Hematopoietic multipotent progenitor cell (in vitro differentiated cells): ENCODE measurements around the gene ZNF618. TPM values are rescaled to one million over a fixed set of nuclear protein-coding genes. Genes with fewer than 3 reads are reported as not detected.
A peak's percentile ranks its signal among the peaks of the same experiment; 100 is the strongest.

Experiments used
- DNase-seq, 3 donors: peaks; one replicate each; pipeline ENCODE4 v3.0.0-alpha.2; 2011 to 2015; ENCODE audit warnings: low read depth in 2 of 3, low spot score in 2 of 3
- total RNA-seq: library from RNA; depleted of rRNA; stranded (reverse); fragments of >200 nt; gene quantifications from one replicate; pipeline ENCODE4 v1.2.3, GENCODE V29; 2012

Gene ZNF618
- 20.2 TPM for total RNA-seq

- DNase-seq: peak in 2 of 3 donors; percentile 29 to 55
Observed at GRCh38 chr9:113876151-113876992, at the start of gene ZNF618. ZNF618 (plus strand) TSS chr9:113876309; CDS start chr9:113876381, 72 bp downstream.

GRCh38 chr9:113828221-113828620, 47.9 kb upstream of the ZNF618 start:
- peak in 2 of 3 donors; percentile 5 for DNase-seq

GRCh38 chr9:113837334-113837733, 38.8 kb upstream of the ZNF618 start:
- DNase-seq: no peak

- no peak for DNase-seq
Observed at GRCh38 chr9:113842086-113842485, 34.0 kb upstream of the ZNF618 start.

- no peak for DNase-seq
Observed at GRCh38 chr9:113844466-113844865, 31.6 kb upstream of the ZNF618 start.

GRCh38 chr9:113851359-113851758, 24.8 kb upstream of the ZNF618 start:
- no peak for DNase-seq

GRCh38 chr9:113851873-113852272, 24.2 kb upstream of the ZNF618 start:
- DNase-seq: peak in 1 of 3 donors; percentile 54

- peak in 2 of 3 donors; percentile 12 to 23 for DNase-seq
Observed at GRCh38 chr9:113853333-113853732, 22.8 kb upstream of the ZNF618 start.

- DNase-seq: no peak
Observed at GRCh38 chr9:113854310-113854709, 21.8 kb upstream of the ZNF618 start.

GRCh38 chr9:113857875-113858274, 18.2 kb upstream of the ZNF618 start:
- DNase-seq: no peak

- DNase-seq: no peak
Observed at GRCh38 chr9:113858282-113858681, 17.8 kb upstream of the ZNF618 start.

- no peak for DNase-seq
Observed at GRCh38 chr9:113863345-113863744, 12.8 kb upstream of the ZNF618 start.

- no peak for DNase-seq
Observed at GRCh38 chr9:113868501-113868900, 7.6 kb upstream of the ZNF618 start.

- no peak for DNase-seq
Observed at GRCh38 chr9:113872485-113873143, 3.5 kb upstream of the ZNF618 start.

GRCh38 chr9:113873446-113873845, 2.7 kb upstream of the ZNF618 start:
- no peak for DNase-seq

GRCh38 chr9:113873926-113874325, 2.2 kb upstream of the ZNF618 start:
- DNase-seq: no peak

GRCh38 chr9:113875459-113876150, 504 bp upstream of the ZNF618 start:
- peak in 1 of 3 donors; percentile 24 for DNase-seq

- no peak for DNase-seq
Observed at GRCh38 chr9:113876993-113877368, 872 bp downstream of the ZNF618 start.

- peak in 2 of 3 donors; percentile 11 to 50 for DNase-seq
Observed at GRCh38 chr9:113879318-113879717, 3.2 kb downstream of the ZNF618 start.

- no peak for DNase-seq
Observed at GRCh38 chr9:113879911-113880310, 3.8 kb downstream of the ZNF618 start.

GRCh38 chr9:113882181-113882580, 6.1 kb downstream of the ZNF618 start:
- no peak for DNase-seq
